Activated T-helper 1 cell treated with anti-CD3 and anti-CD28 coated beads, Interleukin-12 subunit alpha, Interleukin-12 subunit beta, Interleukin-2, Interleukin-4 antibody, amounts not matched to agents 30 ng/mL and 10 ng/mL and 1 ng/mL, durations not matched to agents 14 hours and 24 hours and 36 hours (primary cell): Measurements from ENCODE around the gene NKAIN2. TPM values are rescaled to one million over a fixed set of nuclear protein-coding genes. Genes with fewer than 3 reads are reported as not detected.
"Not testable (repeated sequence)": the region's sequence is repeated elsewhere in the genome, so short reads cannot be mapped to it uniquely, and the experiment has no call there.

ENCODE experiments used
- DNase-seq: peaks from one replicate; pipeline ENCODE4 v3.0.0; 2021; ENCODE audit warnings: low spot score
- H3K27ac Mint-ChIP-seq: one replicate; pipeline ENCODE4 v1.8.0; 2021; ENCODE audit warnings: mild to moderate bottlenecking, mixed read lengths
- H3K27me3 Mint-ChIP-seq: one replicate; pipeline ENCODE4 v1.8.0; 2022; ENCODE audit warnings: mild to moderate bottlenecking, moderate library complexity, mixed read lengths; ENCODE audit not compliant: insufficient read depth
- H3K36me3 Mint-ChIP-seq: one replicate; pipeline ENCODE4 v1.8.0; 2021; ENCODE audit warnings: low read depth, mixed read lengths
- H3K4me1 Mint-ChIP-seq: one replicate; pipeline ENCODE4 v1.8.0; 2021; ENCODE audit warnings: low read depth, mixed read lengths
- H3K4me3 Mint-ChIP-seq: one replicate; pipeline ENCODE4 v1.8.0; 2021; ENCODE audit warnings: mild to moderate bottlenecking, moderate library complexity, mixed read lengths
- H3K9me3 Mint-ChIP-seq: one replicate; pipeline ENCODE4 v1.8.0; 2021; ENCODE audit warnings: mixed read lengths
- intact Hi-C: fragments of 100-400 bp; cut with micrococcal nuclease; formaldehyde crosslinking; loops from one replicate; pipeline ENCODE4 v1.15.1; 2024
- total RNA-seq: library from RNA; stranded (reverse); gene quantifications from 2 replicates; pipeline ENCODE4 v1.2.3, GENCODE V29; 2022

The NKAIN2 gene
- total RNA-seq, 1 donor from 2014 or later: not detected

GRCh38 chr6:124203101-124203811 is 399.6 kb downstream of the NKAIN2 start:
- Mint-ChIP-seq H3K4me1 (no peaks in the 10 kb centered on the region), H3K27me3 (no peaks in the 10 kb centered on the region), H3K4me3 (no peak overlapping the region), H3K27ac (no peak overlapping the region), H3K9me3 (no peaks in the 10 kb centered on the region), H3K36me3 (no peaks in the 10 kb centered on the region)
- intact Hi-C loops: no loop called here
- no peak for DNase-seq

DNA sequence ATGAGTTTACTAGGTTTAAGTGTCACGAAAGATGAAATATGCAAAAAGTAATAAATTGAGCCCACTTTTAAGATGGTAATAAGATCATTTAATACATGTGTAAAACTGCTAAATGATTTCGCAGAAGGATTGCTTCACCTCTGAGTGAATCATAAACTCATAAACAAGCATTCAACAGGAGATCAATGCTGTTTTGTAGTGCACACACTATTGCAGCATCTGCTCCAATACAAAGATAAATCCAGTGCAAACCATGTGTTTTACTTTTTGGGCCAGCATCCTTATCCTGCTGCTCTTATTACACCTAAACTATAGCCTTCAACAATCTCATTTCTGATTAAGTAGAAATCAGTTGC is 400.1 kb downstream of the NKAIN2 start:
- Mint-ChIP-seq H3K27me3 (no peaks in the 10 kb centered on the region), H3K4me1 (no peaks in the 10 kb centered on the region), H3K4me3 (no peak overlapping the region), H3K36me3 (no peaks in the 10 kb centered on the region), H3K27ac (no peak overlapping the region), H3K9me3 (no peaks in the 10 kb centered on the region)
- no peak for DNase-seq
- intact Hi-C loops: no loop called here

DNA sequence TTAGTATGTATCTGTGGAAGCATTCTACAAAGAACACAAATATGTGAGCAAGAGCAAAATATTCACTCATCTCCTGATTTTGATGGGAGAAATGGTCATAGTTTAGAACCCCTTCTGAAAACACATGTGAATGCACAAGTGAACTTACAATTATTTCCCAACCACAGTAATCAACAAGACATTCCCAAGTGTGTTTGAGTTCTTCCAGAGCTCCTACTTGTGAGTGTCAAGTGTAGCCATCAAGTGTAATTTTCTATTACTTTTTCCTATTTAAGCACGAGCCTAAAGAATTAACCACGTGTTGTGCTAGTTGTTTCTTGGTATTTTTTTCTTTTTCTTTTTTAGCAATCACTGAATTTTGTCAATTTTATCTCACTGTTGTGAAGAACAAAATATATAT is 402.3 kb downstream of the NKAIN2 start:
- Mint-ChIP-seq H3K9me3 (no peaks in the 10 kb centered on the region), H3K27ac (no peak overlapping the region), H3K27me3 (no peaks in the 10 kb centered on the region)

DNA sequence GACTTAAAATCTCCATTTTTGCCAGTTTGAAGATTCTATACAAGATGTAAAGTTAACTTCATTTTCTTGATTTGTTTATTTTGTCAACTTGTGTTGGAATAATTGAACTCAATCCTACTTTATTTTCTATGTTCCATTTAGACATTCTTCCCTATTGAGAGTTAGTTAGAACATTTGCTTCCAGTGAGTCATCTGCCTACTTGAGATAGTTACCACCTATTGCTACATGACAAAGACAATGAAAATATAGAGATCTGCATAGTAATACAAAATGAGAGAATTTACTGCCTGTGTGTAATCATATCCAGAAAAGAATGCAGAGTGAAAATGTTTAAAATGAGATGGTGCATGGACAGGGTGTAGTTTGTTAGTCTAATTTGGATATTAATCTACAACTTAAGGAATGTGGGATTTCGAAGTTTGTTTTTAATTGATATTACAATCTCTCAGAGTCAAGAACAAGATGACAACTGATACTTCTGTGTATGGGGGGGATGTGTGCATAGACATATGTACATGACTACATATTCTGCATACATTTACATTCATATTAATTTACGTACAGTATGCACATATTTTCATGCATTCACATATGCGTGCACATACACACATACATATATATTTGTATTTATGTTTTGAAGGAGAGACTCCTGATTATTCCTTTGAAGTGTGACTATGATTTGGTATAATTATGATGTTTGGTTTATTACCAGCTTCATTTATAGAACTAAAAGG is 420.1 kb downstream of the NKAIN2 start:
- intact Hi-C loops: no loop called here
- Mint-ChIP-seq H3K36me3 (no peaks in the 10 kb centered on the region), H3K4me3 (no peak overlapping the region), H3K27me3 (no peaks in the 10 kb centered on the region), H3K27ac (no peak overlapping the region), H3K9me3 (peaks cover 6% of the 10 kb centered on the region), H3K4me1 (no peaks in the 10 kb centered on the region)
- no peak for DNase-seq

More for the DNA sequence above, 402.3 kb downstream of the NKAIN2 start:
- intact Hi-C loops: no loop called here
- Mint-ChIP-seq H3K4me3 (no peak overlapping the region), H3K4me1 (no peaks in the 10 kb centered on the region), H3K36me3 (no peaks in the 10 kb centered on the region)
- no peak for DNase-seq

GRCh38 chr6:124226396-124226795 is 422.7 kb downstream of the NKAIN2 start:
- Mint-ChIP-seq H3K27me3 (no peaks in the 10 kb centered on the region), H3K36me3 (no peaks in the 10 kb centered on the region), H3K4me3 (no peak overlapping the region), H3K27ac (no peak overlapping the region), H3K9me3 (peaks cover 6% of the 10 kb centered on the region), H3K4me1 (no peaks in the 10 kb centered on the region)
- DNase-seq: no peak
- intact Hi-C loops: no loop called here

DNA sequence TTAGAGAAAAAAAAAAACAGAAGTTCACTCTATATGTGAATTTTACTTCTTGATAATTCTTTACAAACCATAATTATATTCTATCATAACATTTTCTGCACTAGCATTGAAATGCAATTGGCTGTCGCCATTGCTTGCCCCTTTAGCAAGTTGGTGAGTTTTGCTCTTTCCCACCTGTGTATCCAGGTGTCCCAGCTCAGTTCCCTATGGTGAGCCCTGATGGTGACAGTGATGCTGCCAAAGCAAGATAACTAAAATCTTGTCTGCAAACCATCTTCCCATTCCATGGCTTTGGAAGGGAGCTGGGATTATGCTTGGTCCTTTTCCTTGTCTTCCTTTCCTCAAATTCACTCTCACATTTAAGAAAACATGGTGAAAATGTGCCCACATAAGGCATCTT is 429.6 kb downstream of the NKAIN2 start:
- no peaks in the 10 kb centered on the region for H3K9me3 Mint-ChIP-seq
- intact Hi-C loops: no loop called here
- no peaks in the 10 kb centered on the region for H3K27me3 Mint-ChIP-seq
- no peak overlapping the region for H3K4me3 Mint-ChIP-seq
- no peaks in the 10 kb centered on the region for H3K36me3 Mint-ChIP-seq
- no peak overlapping the region for H3K27ac Mint-ChIP-seq
- DNase-seq: no peak
- no peaks in the 10 kb centered on the region for H3K4me1 Mint-ChIP-seq

DNA sequence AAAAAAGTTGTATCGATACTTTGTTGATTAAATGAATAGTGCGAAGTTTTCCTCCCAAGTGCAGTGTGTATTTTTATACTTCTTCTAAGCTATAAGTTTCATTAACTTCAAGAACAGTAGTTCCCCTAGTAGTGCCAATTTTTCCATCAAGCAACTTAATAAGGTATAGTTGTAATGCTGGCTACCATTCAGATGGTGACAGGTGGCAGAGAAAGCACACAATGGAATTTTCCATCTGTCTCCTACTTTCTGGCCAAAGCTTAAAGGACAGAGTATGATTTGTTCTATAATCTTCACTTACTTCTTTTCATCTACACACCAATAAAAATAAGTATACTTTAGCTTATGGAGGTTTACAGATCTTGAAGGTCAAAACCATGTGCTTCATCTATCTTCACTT is 431.1 kb downstream of the NKAIN2 start:
- intact Hi-C loops: no loop called here
- Mint-ChIP-seq H3K4me1 (no peaks in the 10 kb centered on the region), H3K4me3 (no peak overlapping the region), H3K36me3 (no peaks in the 10 kb centered on the region), H3K27ac (no peak overlapping the region), H3K9me3 (no peaks in the 10 kb centered on the region), H3K27me3 (no peaks in the 10 kb centered on the region)
- DNase-seq: no peak

DNA sequence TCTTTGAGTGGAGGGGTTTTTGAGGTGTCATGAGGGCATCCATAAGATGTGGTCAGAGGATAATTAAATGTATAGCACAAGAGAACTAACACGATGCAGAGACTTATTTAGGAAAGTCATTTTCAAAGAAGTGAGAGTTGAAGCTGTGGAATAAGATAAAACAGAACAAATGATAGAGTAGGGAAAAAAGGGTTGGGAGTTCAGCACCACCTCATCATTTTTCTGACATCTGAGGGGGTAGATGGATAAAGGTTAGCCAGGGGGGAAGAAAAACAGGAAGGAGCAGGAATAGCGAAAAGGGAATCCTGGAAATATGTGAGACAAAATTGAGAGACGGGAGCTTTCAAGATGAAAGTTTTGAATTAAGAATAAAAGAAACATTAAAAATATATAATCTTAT is 434.2 kb downstream of the NKAIN2 start:
- Mint-ChIP-seq H3K27me3 (no peaks in the 10 kb centered on the region), H3K4me3 (no peak overlapping the region), H3K27ac (no peak overlapping the region), H3K4me1 (no peaks in the 10 kb centered on the region), H3K36me3 (no peaks in the 10 kb centered on the region), H3K9me3 (peaks cover 11% of the 10 kb centered on the region)
- DNase-seq: no peak
- intact Hi-C loops: no loop called here

- H3K27ac Mint-ChIP-seq, H3K27me3 Mint-ChIP-seq, DNase-seq, H3K4me1 Mint-ChIP-seq, intact Hi-C loops, H3K4me3 Mint-ChIP-seq, H3K36me3 Mint-ChIP-seq: not testable (repeated sequence)
- peaks cover 14% of the 10 kb centered on the region for H3K9me3 Mint-ChIP-seq
These were observed 434.7 kb downstream of the NKAIN2 start for GRCh38 chr6:124238408-124238807.

- no peak for DNase-seq
- intact Hi-C loops: no loop called here
- Mint-ChIP-seq H3K27ac (no peak overlapping the region), H3K27me3 (no peaks in the 10 kb centered on the region), H3K9me3 (no peaks in the 10 kb centered on the region), H3K36me3 (no peaks in the 10 kb centered on the region), H3K4me1 (no peaks in the 10 kb centered on the region), H3K4me3 (no peak overlapping the region)
These were observed 451.4 kb downstream of the NKAIN2 start for GRCh38 chr6:124254941-124255685.

- no peaks in the 10 kb centered on the region for H3K4me1 Mint-ChIP-seq
- no peaks in the 10 kb centered on the region for H3K9me3 Mint-ChIP-seq
- no peak overlapping the region for H3K4me3 Mint-ChIP-seq
- no peaks in the 10 kb centered on the region for H3K27me3 Mint-ChIP-seq
- intact Hi-C loops: no loop called here
- H3K27ac Mint-ChIP-seq: no peak overlapping the region
- DNase-seq: no peak
- no peaks in the 10 kb centered on the region for H3K36me3 Mint-ChIP-seq
These were observed 456.7 kb downstream of the NKAIN2 start for GRCh38 chr6:124260337-124260736.

GRCh38 chr6:124269733-124270132 is 466.1 kb downstream of the NKAIN2 start:
- intact Hi-C loops: no loop called here
- H3K4me1 Mint-ChIP-seq: no peaks in the 10 kb centered on the region
- no peaks in the 10 kb centered on the region for H3K27me3 Mint-ChIP-seq

GRCh38 chr6:124273701-124274100 is 470.0 kb downstream of the NKAIN2 start:
- no peak overlapping the region for H3K4me3 Mint-ChIP-seq
- H3K4me1 Mint-ChIP-seq: no peaks in the 10 kb centered on the region
- no peaks in the 10 kb centered on the region for H3K27me3 Mint-ChIP-seq
- no peaks in the 10 kb centered on the region for H3K36me3 Mint-ChIP-seq
- peaks cover 6% of the 10 kb centered on the region for H3K9me3 Mint-ChIP-seq
- DNase-seq: no peak
- intact Hi-C loops: no loop called here
- no peak overlapping the region for H3K27ac Mint-ChIP-seq

More at GRCh38 chr6:124269733-124270132, 466.1 kb downstream of the NKAIN2 start:
- no peak overlapping the region for H3K27ac Mint-ChIP-seq
- H3K9me3 Mint-ChIP-seq: peaks cover 6% of the 10 kb centered on the region
- H3K36me3 Mint-ChIP-seq: no peaks in the 10 kb centered on the region
- DNase-seq: no peak
- H3K4me3 Mint-ChIP-seq: no peak overlapping the region
